ENCODE results near the gene MYO18B.
"Not testable (repeated sequence)": the region's sequence is repeated elsewhere in the genome, so short reads cannot be mapped to it uniquely, and the experiment has no call there.

The MYO18B gene, protein sequence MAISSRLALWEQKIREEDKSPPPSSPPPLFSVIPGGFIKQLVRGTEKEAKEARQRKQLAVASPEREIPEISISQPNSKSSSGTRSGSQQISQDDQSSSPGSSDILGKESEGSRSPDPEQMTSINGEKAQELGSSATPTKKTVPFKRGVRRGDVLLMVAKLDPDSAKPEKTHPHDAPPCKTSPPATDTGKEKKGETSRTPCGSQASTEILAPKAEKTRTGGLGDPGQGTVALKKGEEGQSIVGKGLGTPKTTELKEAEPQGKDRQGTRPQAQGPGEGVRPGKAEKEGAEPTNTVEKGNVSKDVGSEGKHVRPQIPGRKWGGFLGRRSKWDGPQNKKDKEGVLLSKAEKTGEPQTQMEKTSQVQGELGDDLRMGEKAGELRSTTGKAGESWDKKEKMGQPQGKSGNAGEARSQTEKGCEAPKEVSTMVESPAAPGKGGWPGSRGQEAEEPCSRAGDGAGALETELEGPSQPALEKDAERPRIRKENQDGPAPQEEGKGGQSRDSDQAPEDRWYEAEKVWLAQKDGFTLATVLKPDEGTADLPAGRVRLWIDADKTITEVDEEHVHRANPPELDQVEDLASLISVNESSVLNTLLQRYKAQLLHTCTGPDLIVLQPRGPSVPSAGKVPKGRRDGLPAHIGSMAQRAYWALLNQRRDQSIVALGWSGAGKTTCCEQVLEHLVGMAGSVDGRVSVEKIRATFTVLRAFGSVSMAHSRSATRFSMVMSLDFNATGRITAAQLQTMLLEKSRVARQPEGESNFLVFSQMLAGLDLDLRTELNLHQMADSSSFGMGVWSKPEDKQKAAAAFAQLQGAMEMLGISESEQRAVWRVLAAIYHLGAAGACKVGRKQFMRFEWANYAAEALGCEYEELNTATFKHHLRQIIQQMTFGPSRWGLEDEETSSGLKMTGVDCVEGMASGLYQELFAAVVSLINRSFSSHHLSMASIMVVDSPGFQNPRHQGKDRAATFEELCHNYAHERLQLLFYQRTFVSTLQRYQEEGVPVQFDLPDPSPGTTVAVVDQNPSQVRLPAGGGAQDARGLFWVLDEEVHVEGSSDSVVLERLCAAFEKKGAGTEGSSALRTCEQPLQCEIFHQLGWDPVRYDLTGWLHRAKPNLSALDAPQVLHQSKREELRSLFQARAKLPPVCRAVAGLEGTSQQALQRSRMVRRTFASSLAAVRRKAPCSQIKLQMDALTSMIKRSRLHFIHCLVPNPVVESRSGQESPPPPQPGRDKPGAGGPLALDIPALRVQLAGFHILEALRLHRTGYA (N-terminal part only)

DNA sequence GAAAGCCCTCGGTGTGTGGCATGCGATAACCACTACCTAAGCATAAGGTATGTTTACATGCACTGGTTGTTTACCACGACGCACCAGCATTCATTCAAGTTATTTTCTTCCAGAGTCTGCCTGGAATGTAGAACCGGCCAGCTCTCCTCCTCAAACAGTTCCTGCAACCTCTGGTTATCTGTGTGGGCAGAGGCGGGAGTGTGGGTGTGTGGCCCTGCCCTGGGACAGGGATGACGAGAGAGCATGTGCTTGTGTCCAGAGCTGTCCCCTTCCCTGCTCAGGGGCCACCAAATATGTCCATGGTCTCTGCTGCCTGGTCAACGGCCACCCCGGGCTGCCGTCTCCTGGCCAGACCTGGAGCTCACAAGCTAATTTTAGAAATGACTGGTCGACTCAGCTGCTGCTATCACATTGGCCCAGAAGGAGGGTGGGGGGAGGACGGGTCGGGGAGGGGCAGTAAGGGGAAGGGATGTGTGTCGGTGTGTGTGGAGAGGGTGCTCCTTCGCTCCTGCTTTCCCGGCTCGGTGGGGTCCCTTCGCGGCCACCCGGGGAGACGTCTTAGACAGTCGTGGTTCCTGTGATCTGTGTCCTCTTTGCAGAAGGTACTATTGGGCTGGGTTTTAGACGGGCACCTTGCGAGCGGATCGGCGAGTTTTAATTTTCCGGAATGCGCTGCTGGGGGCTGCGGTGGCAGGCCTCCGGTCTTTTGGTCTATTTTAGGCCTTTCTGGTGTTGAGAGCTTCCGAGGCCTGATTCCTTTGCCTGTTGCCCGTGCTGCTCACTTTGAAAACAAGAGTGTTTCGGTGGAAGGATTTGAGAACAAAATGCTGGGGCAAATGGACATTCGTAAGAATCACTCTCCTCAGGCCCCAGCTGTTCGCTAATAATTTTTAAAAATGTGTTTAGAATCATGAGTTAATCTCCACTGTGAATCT is at the start of gene MYO18B:
TSS of gene MYO18B (plus strand) at position 497 of the 935 bp plus-strand sequence. CDS start 18,905 bp downstream, outside the sequence.
- no peak for DNase-seq

DNA sequence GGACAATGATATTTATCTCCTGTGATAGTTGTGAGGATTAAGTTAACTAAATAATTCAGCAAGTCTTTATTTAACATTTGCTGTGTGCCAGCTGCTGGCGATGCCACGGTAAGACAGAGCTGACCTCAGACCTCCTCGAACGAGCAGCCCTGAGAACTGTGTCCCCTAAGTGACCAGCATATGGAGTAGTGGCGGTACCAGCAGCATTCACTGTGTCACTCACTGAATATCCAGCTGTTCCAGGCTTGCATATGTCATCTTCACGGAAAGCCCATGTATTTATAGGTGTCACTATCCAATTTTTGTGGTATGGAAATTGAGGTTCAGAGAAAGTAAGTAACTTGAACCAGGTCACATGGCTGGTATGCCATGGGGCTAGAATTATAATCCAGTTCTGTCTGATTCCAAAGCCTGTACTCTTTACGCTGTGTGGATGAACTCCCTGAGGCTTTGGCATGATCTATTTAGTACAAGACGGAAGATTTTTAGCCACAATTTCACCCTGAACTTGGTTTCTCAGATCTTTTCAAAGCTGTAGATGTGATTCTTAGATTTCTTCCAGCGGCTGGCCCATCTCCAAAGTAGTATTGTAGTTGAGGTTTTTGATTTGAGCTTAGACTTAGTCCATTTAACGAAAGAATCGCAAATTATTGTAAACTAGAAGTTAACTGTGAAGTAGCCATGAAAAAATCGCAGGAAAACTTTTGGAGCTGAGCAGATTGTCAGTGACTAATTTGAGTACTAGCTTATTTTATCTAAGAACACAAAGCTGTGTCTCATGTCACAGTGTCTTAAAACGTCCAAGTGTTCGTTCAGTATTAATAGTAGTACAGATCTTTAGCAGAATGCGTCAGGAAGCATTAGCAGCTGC is 49.4 kb upstream of the MYO18B start:
- no peak for DNase-seq

DNA sequence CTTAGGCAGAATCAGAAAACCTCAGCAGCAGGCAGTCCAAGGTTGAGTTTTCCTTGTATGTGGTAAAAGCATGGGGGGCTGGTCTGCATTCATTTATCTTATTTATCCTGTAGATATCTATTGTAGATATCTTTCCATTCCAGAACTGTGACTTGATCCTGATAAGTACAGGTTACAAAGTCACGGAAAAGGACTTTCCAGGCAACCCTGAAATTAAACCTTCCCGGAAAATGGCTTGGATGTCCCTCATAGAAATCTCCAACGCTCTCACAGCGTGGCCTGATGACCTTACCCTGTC is 48.8 kb upstream of the MYO18B start:
- DNase-seq = no peak

DNA sequence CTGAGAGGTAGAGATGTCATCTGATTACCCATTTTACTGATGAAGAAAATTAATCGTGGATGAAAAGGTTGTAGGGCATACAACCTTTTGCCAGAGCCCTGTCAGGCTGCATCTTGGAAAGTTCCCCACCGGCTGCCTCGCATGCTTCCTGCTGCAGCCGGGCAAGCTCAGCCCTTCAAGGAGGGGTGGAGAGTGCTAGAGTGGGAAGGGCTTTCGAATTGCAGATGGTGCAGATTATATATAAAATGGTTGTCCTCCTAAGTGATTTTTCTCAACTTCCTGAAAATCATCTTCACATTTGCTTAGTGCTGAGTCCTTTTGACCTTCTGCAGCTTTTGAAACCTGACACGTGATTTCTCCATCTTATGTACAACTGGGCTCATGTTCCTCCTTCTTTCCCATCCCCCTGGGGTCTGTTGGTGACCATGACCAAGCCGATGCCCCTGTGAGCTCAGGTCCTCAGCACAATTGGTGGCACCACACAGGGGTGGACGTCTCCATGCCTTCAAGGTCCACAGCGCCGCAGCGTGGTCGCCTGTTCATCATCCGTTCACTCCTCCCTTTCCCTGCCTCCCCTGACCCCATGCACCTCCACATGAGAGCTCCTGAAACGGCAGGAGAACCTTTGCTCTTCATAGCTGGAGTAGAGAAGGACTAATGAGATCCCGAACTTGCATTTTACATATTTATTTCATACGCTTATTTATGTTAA is 47.6 kb upstream of the MYO18B start:
- no peak for DNase-seq

DNA sequence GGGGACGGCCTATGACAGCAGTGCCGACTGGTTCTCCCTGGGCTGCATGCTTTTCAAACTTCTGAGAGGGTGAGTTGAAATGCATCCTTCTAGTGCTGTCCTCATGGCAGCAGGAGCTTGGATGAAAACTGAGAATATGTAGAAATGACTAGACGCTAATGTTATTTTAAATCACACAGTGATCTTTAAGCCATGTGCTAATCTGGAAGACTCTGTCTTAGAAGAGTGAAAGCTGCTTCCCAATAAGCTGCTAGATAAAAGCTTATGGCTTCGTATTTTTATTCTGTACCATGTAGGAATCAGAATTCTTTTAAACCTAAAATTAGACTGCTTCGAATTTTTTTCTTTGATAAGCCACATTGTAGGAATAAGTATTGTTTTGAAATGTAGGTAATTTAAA is 46.8 kb upstream of the MYO18B start:
- no peak for DNase-seq

DNA sequence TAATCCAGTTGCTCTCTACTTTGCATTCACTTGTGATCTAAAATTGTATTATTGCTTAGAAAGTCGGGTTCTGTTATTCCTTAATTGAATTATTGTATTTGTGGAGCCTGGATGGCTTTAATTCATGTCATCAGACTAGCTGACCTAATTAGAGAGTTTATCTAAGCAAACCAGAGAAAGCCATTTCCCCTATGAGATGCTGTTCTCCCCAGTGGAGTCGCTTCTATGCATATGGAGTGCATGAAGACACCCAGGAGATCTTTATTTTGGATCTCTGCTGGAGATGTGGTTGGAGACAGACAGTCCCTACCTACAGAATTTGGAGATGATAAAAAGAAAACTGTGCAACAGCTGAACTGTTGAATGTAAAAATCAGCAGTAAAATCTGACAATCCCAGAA is 45.2 kb upstream of the MYO18B start:
- DNase-seq = no peak

DNA sequence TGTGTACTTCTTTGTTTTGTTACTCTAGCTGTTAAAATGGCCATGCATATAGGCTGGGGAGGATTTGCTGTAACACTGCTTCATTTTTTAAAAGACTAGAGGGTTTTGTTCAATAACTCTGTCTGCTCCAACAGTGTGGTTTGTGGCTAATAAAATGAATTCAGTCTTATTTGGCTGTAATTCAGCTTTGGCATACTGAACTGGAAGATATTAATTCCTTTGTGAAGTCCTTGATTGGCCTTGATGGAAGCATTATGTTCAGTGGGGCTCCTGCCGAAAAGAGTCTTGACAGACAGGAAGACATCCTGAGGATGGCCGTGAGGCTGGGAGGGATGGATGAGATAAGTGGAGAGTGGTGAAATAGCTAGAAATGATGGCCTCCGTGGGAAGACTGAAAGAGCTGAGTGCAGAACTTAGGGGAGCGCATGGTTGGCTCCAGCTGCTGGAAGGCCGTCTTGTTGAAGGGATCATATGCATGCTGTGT is 44.8 kb upstream of the MYO18B start:
- no peak for DNase-seq

DNA sequence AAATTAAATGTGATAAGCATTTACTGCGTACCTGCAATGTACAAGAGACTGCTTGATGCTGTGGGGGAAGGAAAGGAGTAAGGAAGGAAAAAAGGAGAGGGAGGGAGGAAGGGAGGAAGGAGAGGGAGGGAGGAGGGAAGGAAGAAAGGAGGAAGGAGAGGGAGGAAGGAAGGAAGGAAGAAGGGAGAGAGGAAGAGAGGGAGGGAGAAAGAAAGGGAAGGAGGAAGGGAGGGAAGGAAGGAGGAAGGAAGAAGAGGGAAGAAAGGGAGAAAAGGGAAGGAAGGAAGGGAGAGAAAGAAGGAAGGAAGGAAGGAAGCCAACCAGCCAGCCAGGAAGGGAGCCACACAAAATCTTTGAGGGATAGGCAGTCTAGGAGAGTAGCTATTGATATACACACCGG is 44.0 kb upstream of the MYO18B start:
- no peak for DNase-seq

DNA sequence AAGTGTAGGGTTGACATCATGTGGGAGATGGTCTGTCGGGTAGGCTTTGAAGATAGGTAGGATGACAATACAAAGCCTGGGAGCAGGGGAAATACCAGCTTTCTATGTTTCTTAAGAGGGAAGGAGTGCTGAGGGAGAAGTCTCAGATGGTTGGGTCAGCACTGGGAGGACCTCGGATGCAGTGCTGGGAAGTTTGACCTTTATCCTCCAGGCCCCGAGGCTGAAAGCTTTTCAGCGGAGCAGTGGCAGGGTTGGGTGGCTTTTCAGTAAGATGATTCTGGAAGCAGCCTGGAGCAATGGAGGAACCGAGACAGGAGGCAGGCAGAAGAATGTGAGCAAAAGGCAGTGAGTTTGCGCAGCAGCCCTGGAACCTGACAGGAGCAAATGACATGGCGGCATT is 43.5 kb upstream of the MYO18B start:
- no peak for DNase-seq

DNA sequence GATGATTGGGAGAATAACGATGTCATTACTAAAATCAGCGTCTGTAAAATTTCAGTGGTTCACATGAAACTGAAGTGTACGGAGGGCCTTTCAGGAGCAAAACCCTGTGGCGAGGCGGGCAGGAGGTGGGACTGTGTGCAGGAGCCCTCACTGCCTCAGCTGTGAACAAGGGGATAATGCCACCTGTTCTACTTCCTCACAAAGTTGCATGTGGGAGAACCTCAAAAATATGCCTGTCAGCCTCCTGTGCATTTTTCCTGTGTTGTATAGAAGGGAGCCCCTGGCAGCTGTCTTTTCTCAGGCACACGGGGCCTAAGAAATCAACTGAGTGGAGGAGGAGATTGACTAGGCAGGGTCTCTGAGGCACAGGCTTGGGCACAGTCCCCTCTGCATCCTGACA is 43.0 kb upstream of the MYO18B start:
- DNase-seq = no peak

DNA sequence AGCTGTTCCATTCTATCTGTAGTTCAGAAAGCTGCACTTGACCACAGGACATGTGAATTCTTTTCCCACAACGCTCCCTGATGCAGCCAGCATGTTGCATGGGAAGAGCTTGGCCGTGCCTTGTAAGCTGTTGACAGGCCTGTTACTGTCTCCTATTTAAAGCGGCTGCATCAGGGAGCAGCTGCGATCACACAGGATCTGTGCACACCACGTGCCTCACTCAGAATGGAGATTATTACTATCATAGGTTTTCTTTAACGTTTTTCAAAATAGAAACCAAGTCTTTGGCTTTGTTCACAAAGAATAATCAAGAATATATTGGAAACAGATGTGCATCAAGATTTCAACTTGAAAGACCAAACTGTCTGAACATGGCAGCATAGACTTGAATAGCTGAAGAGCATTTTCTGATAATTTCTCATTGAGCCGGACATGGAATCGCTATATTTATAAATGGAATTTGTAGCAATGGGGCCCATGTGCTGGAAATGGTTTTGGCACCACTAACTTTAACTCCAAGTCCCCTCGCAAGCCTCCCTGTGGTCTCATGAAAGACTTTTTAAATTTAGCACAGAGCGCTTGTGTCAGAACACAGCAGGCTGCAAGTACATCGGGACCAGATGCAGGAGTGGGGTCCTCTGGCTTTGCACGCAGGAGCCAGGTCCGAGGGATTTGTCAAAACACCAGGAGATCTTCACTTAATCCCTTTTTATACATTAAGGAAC is 40.8 kb upstream of the MYO18B start:
- DNase-seq = no peak

DNA sequence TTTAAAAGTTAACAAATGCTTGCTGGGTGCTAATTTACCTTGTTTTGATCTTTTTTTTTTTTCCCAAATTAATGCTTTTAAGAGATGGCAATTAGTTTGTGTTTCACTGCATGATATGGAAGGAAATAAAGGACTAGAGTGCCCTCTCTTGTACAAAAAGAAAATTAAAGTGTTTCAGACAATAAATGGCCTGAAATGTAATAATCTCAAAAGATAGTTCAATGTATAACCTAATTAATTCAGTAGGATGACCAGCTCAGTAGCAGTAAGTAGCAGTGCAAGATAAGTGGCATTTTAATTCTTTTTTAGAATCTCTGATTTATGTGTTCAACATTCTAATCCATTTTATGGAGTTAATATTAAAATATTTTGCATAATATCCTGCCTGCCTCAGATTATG is 39.9 kb upstream of the MYO18B start:
- peak; percentile 6 for DNase-seq

DNA sequence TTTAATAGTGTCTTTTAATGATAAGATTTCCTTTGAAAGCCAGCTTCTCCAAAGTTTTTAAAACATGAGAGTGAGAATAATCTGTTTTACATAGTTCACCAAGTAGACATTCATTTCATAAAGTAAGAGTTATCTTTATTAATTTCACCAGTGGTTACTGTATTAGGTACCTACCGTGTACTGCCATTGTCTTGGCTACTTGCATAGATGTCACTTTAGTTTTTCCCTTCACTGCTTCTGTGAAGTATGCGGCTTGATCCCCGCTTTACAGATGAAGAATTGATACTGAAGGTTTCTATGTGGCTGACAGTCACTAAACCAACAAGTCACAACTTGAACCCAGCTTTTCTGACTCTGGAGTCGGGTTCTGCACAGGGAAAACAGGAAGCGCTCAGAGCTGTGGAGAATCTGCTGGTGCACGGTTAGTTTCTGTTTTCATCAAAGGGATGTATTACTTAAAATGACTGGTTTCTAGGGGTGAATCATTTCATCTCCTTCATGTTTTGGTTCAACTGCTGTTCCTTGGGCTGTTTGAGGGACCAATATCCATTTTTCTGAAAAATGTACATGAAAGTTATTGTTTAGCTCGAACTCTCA is 39.3 kb upstream of the MYO18B start:
- no peak for DNase-seq

DNA sequence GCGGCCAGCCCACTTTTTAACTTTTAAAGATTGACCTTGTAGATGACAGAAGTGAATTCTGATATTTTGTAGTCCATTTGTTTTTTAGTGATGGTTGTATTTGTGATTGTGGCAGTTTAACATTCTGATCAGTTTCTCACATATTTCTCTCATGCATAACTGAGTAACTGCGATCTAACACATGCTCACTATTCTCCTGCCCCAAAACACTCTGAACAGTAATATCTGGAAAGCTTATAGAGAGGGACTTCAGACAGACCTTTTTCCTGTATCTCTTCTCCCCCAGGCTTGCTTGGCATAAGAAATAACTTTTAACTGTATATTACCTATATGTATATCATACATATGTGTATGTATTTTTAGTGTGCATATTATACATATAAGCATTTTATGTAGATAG is 37.3 kb upstream of the MYO18B start:
- no peak for DNase-seq

DNA sequence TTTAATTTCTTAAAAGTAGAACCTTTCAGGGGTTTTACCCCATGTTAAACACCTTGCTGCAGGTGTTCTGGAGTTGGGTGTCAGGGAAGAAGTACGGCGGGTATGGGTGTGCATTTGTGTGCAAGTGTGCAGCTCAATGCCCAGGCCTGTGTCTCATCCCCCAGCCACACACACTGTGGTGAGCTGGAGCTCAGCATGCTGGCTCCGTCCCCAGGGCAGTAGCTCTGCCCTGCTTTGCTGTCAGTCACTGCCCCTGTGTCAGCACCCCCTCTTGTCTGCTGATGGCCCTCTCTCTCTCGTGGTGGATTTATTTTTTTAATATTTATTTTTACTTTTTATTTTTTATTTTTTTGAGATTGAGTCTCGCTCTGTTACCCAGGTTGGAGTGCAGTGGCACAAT is 35.8 kb upstream of the MYO18B start:
- no peak for DNase-seq

DNA sequence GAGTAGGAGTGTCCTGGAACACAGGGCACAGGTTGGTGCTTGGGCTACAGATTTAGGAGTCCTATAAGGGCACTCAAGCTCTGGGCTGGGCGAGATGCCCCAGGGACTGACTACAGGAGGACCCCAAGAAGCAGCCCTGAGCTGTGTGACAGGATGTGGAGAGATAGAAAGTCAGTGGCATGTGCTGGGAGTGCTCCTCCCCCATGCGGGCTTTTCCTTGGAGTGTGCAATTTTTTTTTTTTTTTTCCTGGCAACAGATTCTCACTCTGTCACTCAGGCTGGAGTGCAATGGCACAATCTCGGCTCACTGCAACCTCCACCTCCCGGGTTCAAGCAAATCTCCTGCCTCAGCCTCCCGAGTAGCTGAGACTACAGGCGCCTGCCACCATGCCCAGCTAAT is 33.6 kb upstream of the MYO18B start:
- DNase-seq = not testable (repeated sequence)

DNA sequence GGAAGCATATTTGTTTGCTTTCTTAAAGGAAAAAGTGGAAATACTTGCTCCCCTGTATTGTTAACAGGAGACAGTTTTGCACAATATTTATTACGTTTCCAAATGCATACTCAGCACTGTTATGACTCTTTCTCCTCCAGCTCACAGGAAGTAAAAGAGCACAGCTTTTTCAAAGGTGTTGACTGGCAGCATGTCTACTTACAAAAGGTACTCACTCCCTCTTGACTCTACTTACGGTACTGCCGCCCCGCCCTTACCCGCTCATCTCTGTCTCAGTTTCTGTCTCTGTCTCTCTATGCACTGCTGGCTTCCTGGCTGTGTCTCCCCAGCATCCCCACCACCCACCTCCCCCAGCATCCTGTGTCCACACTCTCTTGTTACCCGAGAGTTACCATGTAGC is 32.2 kb upstream of the MYO18B start:
- DNase-seq = no peak

DNA sequence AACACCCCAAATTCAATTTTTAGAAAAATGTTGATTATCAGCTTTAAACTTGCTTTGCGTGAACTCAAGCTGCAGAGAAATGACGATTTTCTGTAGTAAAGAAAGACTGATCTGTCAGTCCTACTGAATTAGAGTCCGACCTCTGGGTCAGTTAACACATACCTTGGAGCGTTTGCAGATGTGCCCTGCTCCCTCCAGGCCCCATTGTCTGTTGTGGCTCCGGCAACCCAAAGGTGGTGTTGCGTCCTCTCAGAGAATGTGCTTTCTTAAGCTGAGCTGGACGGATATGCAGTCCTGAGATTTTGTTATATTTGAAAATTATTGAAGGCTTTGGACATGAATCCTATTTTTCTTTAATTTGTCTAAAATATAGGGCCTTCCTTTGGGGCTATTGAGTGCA is 31.5 kb upstream of the MYO18B start:
- no peak for DNase-seq

DNA sequence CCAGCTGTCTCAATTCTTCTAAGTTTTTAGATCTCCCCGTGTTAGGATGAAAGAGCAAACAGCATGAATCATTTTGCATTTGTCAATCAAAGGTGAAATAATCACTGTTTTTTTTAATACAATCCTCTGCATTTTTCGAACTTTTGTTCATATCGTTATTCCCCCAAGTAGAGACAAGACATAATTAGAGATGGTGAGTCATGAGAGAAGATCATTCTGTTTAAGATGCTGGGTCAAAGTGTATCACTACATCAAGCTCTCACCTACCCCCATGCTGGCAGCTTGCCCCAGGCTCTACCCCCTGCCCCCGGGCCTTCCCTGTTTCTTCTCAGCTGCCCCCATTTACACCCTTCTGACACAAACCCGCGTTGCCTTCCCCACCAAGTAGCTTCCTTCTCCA is 30.5 kb upstream of the MYO18B start:
- no peak for DNase-seq

All from CD4-positive, alpha-beta T cell treated with Interleukin-10 for 1 hour (primary cell).